GM19468 (cell line): Measurements from ENCODE around the gene ABCC10.
"Not testable (repeated sequence)": the region's sequence is repeated elsewhere in the genome, so short reads cannot be mapped to it uniquely, and the experiment has no call there.

Experiments used
- ATAC-seq: cut with Tn5 transposase; IDR thresholded peaks from one replicate; pipeline ENCODE4 v1.9.1; 2021; ENCODE audit warnings: mild to moderate bottlenecking, moderate library complexity, moderate number of reproducible peaks; ENCODE audit not compliant: unreplicated experiment; ENCODE audit errors: extremely low read depth

The ABCC10 gene

DNA sequence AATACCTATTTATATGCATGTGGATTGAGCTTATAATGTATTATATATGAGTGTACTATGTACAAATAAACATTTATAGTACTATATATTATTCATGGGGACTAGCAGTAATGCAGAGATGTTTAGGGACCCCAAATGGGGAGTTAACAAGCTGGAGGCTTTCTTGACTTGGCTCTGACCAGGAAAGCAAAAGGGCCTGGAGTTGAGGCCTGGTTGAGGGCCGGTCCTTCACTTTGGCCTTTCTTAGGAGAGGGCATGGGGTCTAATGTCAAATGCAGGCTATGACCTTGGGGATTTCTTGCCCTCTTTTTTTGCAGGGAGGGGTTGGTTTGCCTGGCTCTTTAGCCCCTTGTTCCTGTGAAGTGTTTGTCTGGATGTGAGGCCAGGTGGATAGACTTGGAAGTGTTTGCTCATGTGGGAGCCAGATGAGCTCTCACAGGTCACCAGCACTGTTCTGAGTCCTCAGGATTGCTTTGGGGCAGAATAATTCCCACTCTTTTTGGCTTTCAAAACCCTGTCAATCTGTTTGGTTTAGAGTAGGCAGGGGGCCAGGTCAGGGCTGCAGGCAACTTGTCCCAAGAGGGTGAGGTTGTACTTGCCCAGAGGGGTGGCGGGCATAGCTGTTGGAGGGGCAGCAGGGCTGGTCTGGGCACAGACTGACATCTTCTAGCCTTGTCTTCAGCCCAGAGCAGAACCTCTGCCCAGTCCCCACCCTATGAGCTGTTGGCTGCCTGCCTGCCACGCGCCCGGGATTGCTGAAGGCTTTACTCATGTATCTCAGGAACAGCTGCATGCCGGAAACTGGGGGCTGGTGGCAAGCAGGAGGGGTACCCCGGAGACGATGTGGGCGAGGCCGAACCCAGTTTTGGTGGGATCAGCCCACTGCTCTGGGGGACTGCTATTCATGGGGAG lies 64.7 kb downstream of the ABCC10 start:
- no peak for ATAC-seq

DNA sequence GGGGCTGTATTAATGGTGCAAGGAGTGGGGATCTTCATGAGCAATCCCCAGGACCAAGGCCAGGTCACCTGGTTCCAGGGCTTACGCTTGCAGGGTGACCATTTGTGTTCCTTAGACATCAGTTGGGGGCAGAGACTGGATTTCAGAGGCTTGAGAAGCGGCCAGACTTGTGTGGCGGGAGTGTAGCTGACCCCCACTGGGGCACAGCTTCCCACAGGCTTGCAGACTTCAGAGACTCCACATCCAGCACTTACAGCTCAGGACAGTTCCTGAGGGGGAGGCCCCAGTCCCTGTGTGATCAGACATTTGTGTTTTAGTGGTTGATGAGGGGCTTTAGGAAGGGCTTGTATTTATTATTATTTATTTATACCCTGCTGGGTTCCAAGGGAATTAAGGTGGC lies 65.3 kb downstream of the ABCC10 start:
- ATAC-seq = no peak

DNA sequence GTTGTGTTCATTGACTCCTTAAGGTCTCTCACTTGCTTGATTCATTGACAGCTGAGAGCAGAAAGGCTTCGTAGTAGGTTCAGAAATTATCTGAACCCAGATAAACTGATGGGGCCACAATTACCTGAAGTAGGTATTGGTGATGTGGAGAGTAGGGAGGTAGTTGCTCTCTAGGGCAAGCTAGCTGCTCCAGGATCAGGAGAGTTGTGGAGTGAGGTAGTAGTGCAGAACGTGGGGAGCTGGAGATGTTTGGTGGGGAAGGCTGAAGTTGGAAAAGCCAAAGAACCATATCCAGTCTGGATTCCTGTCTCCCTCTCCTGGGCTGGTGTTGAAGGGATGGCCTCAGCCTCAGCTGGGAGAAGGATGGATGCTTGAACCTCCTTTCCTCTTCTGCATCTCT lies 65.9 kb downstream of the ABCC10 start:
- no peak for ATAC-seq

DNA sequence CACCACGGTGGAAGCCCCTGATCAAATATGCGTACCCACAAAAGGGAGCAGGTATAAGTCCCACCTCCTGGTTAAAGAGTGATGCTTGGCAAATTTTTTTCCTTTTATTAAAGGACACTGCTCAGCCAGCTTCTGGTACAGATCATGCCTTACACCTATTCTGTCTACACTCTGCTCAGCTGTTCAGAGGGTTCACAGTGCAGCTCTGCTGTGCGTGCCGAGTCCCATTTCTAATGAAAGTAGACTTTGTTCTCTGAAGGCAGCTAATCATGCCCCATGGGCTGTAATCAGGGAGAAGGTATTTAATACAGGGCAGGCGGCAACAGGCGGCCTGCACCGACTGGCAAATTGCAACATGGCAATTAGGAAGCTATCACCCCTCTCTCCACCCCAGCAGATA lies 66.5 kb downstream of the ABCC10 start:
- no peak for ATAC-seq

- ATAC-seq = no peak
Observed at GRCh38 chr6:43494321-43494720, 67.0 kb downstream of the ABCC10 start.

GRCh38 chr6:43494766-43495165 lies 67.4 kb downstream of the ABCC10 start:
- no peak for ATAC-seq

GRCh38 chr6:43495409-43495941 lies 68.1 kb downstream of the ABCC10 start:
- no peak for ATAC-seq

DNA sequence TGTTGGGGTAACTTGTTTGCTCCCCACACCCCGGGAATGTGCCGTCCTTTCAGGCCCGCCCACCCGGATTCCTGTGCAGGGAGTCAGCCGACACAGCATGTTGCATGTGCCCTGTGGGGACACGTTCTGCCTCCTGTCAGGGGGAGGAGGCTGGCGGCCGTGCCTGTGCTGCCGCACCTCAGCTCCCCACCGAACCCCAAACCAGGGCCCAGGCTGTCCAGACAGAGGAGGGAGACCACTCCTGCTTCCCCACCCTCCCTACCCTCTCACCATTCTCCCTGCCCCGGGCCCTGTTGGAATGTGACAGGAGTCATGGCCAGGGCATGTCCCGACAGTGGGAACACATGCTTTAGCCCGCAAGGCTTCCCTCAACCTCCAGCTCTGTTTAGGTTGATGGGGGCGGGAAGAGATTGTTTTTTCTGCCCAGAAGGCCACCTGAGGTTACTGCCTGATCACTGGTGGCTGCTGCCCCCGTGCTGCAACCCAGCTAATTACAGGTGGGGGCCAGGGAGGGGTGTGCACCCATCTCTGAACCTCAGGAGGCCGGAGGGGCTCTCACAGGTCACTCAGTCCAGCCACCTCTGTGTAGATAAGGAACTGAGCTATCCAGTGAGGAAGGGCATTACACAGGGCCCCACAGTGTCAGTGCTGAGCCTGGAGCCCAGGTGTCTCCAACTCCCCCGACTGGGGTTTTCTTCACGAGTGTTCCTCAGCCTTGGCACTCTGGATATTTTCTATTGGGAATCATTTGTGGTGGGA lies 69.2 kb downstream of the ABCC10 start:
- no peak for ATAC-seq

- no peak for ATAC-seq
Observed at GRCh38 chr6:43497129-43497396, 69.7 kb downstream of the ABCC10 start.

GRCh38 chr6:43497689-43498088 lies 70.3 kb downstream of the ABCC10 start:
- no peak for ATAC-seq

- not testable (repeated sequence) for ATAC-seq
Observed at GRCh38 chr6:43498291-43498690, 71.0 kb downstream of the ABCC10 start.

GRCh38 chr6:43499028-43499815 lies 71.9 kb downstream of the ABCC10 start:
- ATAC-seq = no peak
